WERI-Rb-1 (cell line): ENCODE results near the gene ADK.
"Not testable (repeated sequence)": the region's sequence is repeated elsewhere in the genome, so short reads cannot be mapped to it uniquely, and the experiment has no call there.

Source experiments
- DNase-seq: peaks from one replicate; pipeline ENCODE4 v3.0.0-alpha.2; 2020
- H3K27ac ChIP-seq: fragments of 250-450 bp; sonication (Bioruptor Pico); 2 replicates; pipeline ENCODE4 v1.5.1; 2020; ENCODE audit warnings: mild to moderate bottlenecking, moderate library complexity
- H3K27me3 ChIP-seq: fragments of 250-450 bp; sonication (Bioruptor Pico); 2 replicates; pipeline ENCODE4 v1.5.1; 2021; ENCODE audit warnings: mild to moderate bottlenecking, low read depth, moderate library complexity; ENCODE audit not compliant: insufficient read depth, severe bottlenecking
- H3K36me3 ChIP-seq: fragments of 250-450 bp; sonication (Bioruptor Pico); 2 replicates; pipeline ENCODE4 v1.5.1; 2020; ENCODE audit warnings: mild to moderate bottlenecking, moderate library complexity
- H3K4me3 ChIP-seq: 2 replicates; pipeline ENCODE4 v1.5.1; 2011; ENCODE audit warnings: low read depth, mild to moderate bottlenecking, control low read depth, low read length
- H3K9me3 ChIP-seq: fragments of 250-450 bp; sonication (Bioruptor Pico); 2 replicates; pipeline ENCODE4 v1.5.1; 2021; ENCODE audit warnings: mild to moderate bottlenecking, moderate library complexity; ENCODE audit not compliant: severe bottlenecking
- CTCF ChIP-seq: IDR thresholded peaks from 2 replicates; pipeline ENCODE4 v1.5.1; 2011; ENCODE audit warnings: low read depth, mild to moderate bottlenecking, control low read depth, inconsistent platforms, low read length

Gene ADK

GRCh38 chr10:74491014-74491413 lies 340.0 kb downstream of the ADK start:
- H3K4me3 ChIP-seq = no peak overlapping the region
- no peaks in the 10 kb centered on the region for H3K27me3 ChIP-seq
- H3K9me3 ChIP-seq = no peaks in the 10 kb centered on the region
- no peak overlapping the region for H3K27ac ChIP-seq
- no peak for DNase-seq
- no peak for TF ChIP-seq CTCF
- no peaks in the 10 kb centered on the region for H3K36me3 ChIP-seq

GRCh38 chr10:74496276-74496675 lies 345.3 kb downstream of the ADK start:
- not testable (repeated sequence) for H3K27ac ChIP-seq, H3K4me3 ChIP-seq, DNase-seq, H3K36me3 ChIP-seq, H3K9me3 ChIP-seq, H3K27me3 ChIP-seq

- not testable (repeated sequence) for DNase-seq, H3K36me3 ChIP-seq, H3K9me3 ChIP-seq
Measured at GRCh38 chr10:74498664-74499063, 347.6 kb downstream of the ADK start.

GRCh38 chr10:74500026-74500704 lies 349.1 kb downstream of the ADK start:
- peaks cover 3% of the 10 kb centered on the region for H3K9me3 ChIP-seq
- H3K4me3 ChIP-seq = no peak overlapping the region
- H3K27ac ChIP-seq = no peak overlapping the region
- no peaks in the 10 kb centered on the region for H3K36me3 ChIP-seq
- DNase-seq = no peak
- no peak for TF ChIP-seq CTCF
- H3K27me3 ChIP-seq = no peaks in the 10 kb centered on the region

More at GRCh38 chr10:74498664-74499063, 347.6 kb downstream of the ADK start:
- not testable (repeated sequence) for H3K27ac ChIP-seq, H3K4me3 ChIP-seq, H3K27me3 ChIP-seq

- Histone ChIP-seq H3K36me3 (no peaks in the 10 kb centered on the region), H3K9me3 (peaks cover 3% of the 10 kb centered on the region), H3K4me3 (no peak overlapping the region), H3K27me3 (no peaks in the 10 kb centered on the region), H3K27ac (no peak overlapping the region)
- no peak for TF ChIP-seq CTCF
- DNase-seq = no peak
Measured at GRCh38 chr10:74500816-74501215, 349.8 kb downstream of the ADK start.

GRCh38 chr10:74502963-74503608 lies 352.1 kb downstream of the ADK start:
- Histone ChIP-seq H3K27ac (peak overlapping the region; percentile 7), H3K9me3 (peaks cover 3% of the 10 kb centered on the region), H3K36me3 (peaks cover 4% of the 10 kb centered on the region; the same call in 1 of the 2 replicates), H3K4me3 (no peak overlapping the region), H3K27me3 (no peaks in the 10 kb centered on the region)
- no peak for TF ChIP-seq CTCF
- DNase-seq = no peak
